HG03159 (cell line): ENCODE results near the gene TIGD2.

Source experiments
- ATAC-seq: cut with Tn5 transposase; IDR thresholded peaks from one replicate; pipeline ENCODE4 v1.9.1; 2021; ENCODE audit warnings: mild to moderate bottlenecking, moderate library complexity; ENCODE audit not compliant: unreplicated experiment

The TIGD2 gene

GRCh38 chr4:89160806-89161205 is 49.5 kb downstream of the TIGD2 start:
- ATAC-seq = no peak

- ATAC-seq = no peak
Measured at GRCh38 chr4:89161841-89162240, 50.5 kb downstream of the TIGD2 start.

- no peak for ATAC-seq
Measured at GRCh38 chr4:89162496-89162895, 51.2 kb downstream of the TIGD2 start.

GRCh38 chr4:89162987-89163386 is 51.7 kb downstream of the TIGD2 start:
- ATAC-seq = no peak

GRCh38 chr4:89164400-89164799 is 53.1 kb downstream of the TIGD2 start:
- ATAC-seq = no peak
